GM19463 (cell line): ENCODE results near the gene TRIO.

Experiments
- ATAC-seq: cut with Tn5 transposase; IDR thresholded peaks from one replicate; pipeline ENCODE4 v1.9.1; 2021; ENCODE audit warnings: mild to moderate bottlenecking, moderate library complexity; ENCODE audit not compliant: unreplicated experiment

The TRIO gene

GRCh38 chr5:14165375-14166106 lies 22.4 kb downstream of the TRIO start:
- ATAC-seq, result no peak

DNA sequence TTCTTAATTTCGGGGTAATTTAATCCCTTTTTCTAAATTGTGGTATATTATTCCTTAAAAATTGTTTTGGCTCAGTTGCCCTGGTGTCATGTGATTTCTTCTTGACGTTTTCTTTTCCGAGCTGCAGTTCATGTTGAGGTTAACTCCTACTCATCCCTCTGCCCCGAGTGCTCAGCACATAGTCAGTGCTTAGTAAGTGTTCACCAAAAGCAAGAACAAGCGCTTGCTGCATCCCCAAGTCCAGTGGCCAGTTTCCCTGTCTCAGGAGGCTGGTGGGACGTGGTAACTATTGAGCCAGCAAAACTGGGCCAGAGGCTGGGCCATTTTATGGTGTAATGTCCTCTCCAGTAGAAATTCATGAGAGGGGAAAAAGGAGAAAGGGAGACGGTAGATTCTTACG lies 23.3 kb downstream of the TRIO start:
- no peak for ATAC-seq

DNA sequence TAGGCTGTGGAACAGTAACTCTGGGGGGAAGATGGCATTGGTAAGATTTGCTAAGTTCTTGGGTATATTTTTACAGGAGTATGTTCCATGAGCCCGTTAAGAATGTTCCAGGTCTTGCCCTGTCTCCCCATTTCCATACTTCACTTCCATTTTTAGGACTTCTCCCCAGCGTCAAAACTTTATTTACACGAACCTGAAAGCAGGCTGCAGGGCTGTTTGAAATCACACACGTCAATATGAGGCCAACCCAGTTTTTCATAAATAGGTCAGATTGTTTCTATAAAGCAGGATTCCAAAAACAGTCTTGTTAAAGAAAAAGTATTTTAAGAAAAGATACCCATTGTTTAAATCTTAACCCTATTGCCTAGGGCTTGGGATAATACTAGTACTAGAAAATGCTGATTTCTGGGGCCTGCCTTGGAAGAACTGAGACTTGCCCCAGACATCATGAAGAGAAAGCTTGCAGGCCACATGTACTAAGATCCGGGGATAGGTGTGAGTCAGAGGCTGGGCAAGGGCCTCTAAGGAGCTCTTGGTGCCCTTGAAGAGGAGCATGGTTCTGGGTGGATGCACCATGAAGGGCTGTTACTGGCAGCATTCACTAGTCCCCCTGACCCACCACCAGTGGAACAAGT lies 24.2 kb downstream of the TRIO start:
- peak; percentile 41 for ATAC-seq

DNA sequence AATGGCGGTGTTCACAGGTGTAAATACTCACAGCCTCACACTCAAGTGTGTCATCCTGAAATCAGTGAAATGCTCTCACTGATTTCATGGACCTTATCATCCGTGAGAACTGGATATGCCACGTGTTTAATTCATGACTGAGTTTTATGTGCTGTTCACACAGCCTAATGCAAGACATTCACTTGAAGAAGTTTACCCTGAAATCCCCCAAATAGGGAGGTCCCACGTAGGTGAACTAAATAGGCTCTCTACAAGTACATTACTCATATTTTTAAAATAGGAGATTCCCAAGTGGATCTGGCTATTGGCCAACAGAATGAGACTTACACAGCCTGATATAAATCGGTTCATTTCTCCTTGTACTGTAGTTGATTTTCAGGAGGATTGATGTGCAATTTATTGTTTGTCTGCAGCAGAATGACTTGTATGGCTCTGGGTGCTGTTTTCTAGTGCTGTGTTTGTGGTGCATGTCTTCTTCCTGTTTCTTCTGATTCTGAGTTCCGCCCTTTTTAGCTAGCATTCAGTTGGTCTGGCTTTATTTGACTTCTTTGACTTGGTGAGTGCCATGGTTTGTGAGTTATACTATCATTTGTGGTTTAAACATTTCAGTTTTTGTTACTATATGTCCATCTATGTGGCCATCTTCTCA lies 25.1 kb downstream of the TRIO start:
- no peak for ATAC-seq

DNA sequence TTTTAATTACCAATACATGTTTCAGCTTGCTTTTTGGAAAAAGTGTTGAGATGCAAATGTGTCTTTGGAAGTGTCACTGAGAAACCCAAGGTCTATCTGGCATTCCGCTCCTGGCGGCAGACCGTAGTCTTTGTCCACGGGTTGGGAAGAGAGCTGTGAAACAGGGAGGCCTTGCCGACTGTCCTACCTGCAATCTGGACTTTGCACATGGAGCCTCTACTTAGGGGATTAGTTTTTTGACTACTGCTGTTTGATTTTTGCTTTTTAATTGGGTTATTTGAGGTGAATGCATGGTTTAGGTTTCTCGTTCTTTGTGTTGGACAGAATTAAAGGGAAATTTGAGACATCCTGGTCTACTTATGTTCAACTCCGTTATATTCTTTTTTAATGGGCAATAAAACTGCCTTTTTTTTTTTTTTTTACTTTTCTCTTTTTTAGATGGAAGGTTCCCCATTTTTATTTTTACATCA lies 25.7 kb downstream of the TRIO start:
- ATAC-seq, result no peak

- ATAC-seq, result no peak
Measured at GRCh38 chr5:14171046-14171445, 27.9 kb downstream of the TRIO start.

DNA sequence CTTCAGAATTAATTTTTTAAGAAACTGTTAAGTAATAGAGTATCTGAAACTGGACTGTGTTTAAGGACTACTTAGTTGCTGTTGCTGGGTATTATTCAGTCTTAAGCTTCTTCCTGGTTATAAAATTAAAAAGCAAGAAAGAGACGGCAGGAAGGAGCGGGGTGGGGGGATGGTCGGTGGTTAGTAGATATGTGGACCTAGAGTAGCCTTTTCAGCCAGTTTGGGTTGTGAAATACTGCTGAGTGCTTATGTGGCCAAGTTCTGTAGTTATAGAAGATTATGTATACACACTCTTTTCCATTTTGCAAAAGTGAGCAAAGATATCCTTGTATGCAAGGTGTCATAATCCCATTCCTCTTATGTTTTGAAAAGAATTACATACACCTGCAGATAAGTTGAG lies 28.5 kb downstream of the TRIO start:
- ATAC-seq, result no peak

- peak; percentile 63 for ATAC-seq
Measured at GRCh38 chr5:14172149-14172795, 29.1 kb downstream of the TRIO start.

GRCh38 chr5:14173377-14174229 lies 30.5 kb downstream of the TRIO start:
- no peak for ATAC-seq

DNA sequence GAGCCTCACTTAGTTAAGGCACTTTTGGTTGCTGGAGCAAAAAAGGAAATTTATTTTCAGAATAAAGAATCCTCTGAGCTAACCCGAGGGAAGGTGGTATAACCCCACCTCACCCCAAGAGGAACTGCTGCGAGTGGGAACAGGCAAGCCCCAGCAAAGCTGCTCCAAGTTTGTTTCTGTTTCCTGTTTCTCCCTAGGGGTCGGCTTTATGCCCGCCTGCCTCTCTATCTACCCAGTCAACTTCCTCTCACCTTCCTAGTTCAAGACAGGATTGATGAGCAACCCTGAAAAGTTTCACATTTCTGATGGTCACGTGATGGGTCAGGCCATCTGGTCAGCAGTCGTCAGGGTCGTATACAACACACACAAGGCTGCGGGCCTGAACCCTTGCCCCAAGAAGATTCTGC lies 31.1 kb downstream of the TRIO start:
- ATAC-seq, result peak; percentile 31

GRCh38 chr5:14175381-14175780 lies 32.2 kb downstream of the TRIO start:
- no peak for ATAC-seq

- ATAC-seq, result no peak
Measured at GRCh38 chr5:14176888-14177287, 33.7 kb downstream of the TRIO start.

DNA sequence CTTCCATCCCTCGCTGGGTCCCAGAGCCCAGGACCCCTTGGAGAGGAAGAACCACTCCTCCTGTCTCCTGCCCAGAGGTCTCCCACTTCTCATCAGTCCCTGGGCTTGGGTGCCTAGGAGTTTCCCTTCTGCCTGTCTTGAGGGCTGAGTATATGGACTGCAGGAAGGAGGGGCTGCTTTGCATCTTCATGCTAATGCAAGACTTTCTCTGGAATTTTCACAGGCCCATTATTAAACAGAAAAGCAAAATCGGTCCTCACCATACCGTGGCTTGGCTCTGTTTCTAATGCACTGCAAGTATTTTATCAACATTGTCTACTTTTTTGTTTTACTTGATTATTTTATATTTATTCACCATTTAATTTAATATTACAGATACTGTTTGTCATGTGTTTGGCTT lies 34.5 kb downstream of the TRIO start:
- no peak for ATAC-seq

DNA sequence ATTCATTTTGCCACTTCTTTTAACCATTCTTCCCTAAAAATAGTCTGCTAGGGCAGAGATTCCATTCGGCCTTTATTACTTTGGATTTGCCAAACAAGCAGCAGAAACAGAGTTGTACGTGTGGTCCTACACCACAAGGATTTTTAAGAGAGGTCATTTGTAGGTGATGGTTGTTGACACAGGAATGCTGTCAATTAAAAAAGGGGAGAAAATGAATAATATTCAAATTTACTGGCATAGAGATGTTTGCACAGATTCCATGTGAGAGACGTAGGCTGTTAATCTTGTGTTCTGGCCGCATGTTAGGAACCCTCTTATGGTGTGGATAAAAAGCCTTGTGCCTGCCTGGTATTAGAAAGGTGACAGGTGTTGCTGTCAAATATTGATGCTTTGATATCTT lies 34.9 kb downstream of the TRIO start:
- no peak for ATAC-seq

DNA sequence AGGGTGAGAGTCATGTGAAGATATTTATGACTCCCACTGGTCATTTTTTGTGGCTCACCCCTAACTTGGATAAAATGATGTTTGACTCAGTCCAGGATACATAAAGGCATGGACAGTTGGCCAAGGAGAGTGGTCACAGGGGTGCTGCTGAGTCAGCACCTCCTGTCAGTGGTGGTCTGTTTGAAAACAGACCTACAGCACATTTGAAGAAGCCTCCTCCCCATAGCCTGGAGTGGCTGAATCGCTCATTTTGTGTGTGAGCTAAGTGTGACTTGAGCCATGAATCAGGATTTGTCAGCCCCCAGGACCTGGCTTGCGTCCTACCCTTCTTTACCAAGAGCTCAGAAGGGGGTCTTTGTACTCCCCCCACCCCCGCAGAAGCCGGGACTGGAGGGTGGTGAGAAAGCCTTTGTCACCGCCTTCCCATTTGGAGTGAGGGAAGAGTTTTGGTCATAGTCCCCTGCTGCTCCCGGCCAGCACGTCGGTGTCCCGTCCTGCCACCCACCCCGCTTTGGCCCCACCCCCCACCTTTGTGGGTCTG lies 35.6 kb downstream of the TRIO start:
- ATAC-seq, result no peak

- no peak for ATAC-seq
Measured at GRCh38 chr5:14179446-14179845, 36.3 kb downstream of the TRIO start.

DNA sequence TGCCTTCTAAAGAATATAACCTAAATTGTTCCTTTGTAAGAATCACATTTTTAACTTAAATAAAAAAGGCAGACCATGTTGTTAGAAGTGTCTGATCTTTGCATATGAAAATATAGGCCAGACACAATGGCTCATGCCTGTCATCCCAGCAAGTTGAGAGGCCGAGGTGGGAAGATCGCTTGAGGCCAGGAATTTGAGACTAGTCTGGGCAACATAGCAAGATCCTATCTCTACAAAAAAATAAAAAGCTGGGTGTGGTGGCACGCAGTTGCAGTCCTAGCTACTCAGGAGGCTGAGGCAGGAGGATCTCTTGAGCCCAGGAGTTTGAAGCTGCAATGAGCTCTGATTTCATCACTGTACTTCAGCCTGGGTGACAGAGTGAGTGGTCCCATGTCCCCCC lies 37.3 kb downstream of the TRIO start:
- ATAC-seq, result no peak

- no peak for ATAC-seq
Measured at GRCh38 chr5:14181299-14181968, 38.3 kb downstream of the TRIO start.

GRCh38 chr5:14182761-14183160 lies 39.6 kb downstream of the TRIO start:
- ATAC-seq, result no peak
